CD4-positive, alpha-beta T cell treated with Interleukin-6 for 4 hours (primary cell): ENCODE data around the gene MBLAC1.
"Not testable (repeated sequence)": the region's sequence is repeated elsewhere in the genome, so short reads cannot be mapped to it uniquely, and the experiment has no call there.

Experiments
- DNase-seq: peaks from one replicate; pipeline ENCODE4 v3.0.0-alpha.2; 2020; ENCODE audit warnings: mixed read lengths

Gene MBLAC1

GRCh38 chr7:100124301-100125230 lies 2.2 kb upstream of the MBLAC1 start:
- no peak for DNase-seq

GRCh38 chr7:100126239-100126930 lies 382 bp upstream of the MBLAC1 start:
- no peak for DNase-seq

GRCh38 chr7:100127866-100128636 lies 1.3 kb downstream of the MBLAC1 start:
- peak; percentile 40 for DNase-seq

GRCh38 chr7:100128637-100128963 lies 1.8 kb downstream of the MBLAC1 start:
- no peak for DNase-seq

GRCh38 chr7:100130220-100130607 lies 3.4 kb downstream of the MBLAC1 start:
- DNase-seq, result not testable (repeated sequence)

GRCh38 chr7:100130608-100131453 lies 4.1 kb downstream of the MBLAC1 start:
- DNase-seq, result peak; percentile 90

- DNase-seq, result no peak
Measured at GRCh38 chr7:100132126-100132525, 5.4 kb downstream of the MBLAC1 start.

- DNase-seq, result peak; percentile 78
Measured at GRCh38 chr7:100132697-100133151, 6.0 kb downstream of the MBLAC1 start.

- peak; percentile 32 for DNase-seq
Measured at GRCh38 chr7:100137851-100138760, 11.3 kb downstream of the MBLAC1 start.

- DNase-seq, result no peak
Measured at GRCh38 chr7:100141555-100141949, 14.8 kb downstream of the MBLAC1 start.

GRCh38 chr7:100142461-100142860 lies 15.7 kb downstream of the MBLAC1 start:
- DNase-seq, result no peak

GRCh38 chr7:100146350-100146749 lies 19.6 kb downstream of the MBLAC1 start:
- DNase-seq, result not testable (repeated sequence)

- DNase-seq, result no peak
Measured at GRCh38 chr7:100147278-100147677, 20.5 kb downstream of the MBLAC1 start.

GRCh38 chr7:100148225-100148558 lies 21.4 kb downstream of the MBLAC1 start:
- no peak for DNase-seq

GRCh38 chr7:100148559-100149328 lies 22.0 kb downstream of the MBLAC1 start, which contains the start of gene LAMTOR4:
Gene LAMTOR4, plus strand, starts transcription at chr7:100148918. Its CDS starts 55 bp downstream, at chr7:100148973.
- peak; percentile 98 for DNase-seq

- DNase-seq, result no peak
Measured at GRCh38 chr7:100152404-100152803, 25.6 kb downstream of the MBLAC1 start.

GRCh38 chr7:100152937-100153666 lies 26.3 kb downstream of the MBLAC1 start:
- DNase-seq, result no peak

GRCh38 chr7:100153708-100154535 lies 27.2 kb downstream of the MBLAC1 start:
- DNase-seq, result no peak
